Upper lobe of left lung (tissue), 4 donors: ENCODE data around the gene PARVG.

Source experiments
- CTCF ChIP-seq, 6 experiments: fragments of 450-650 bp in 4 of 6; fragments of 200-600 bp in 2 of 6; sonication (generic) in 2 of 6; IDR thresholded peaks; one replicate each; pipeline ENCODE4 v1.5.1; 2016 to 2019; ENCODE audit warnings: antibody characterized with exemption in 6 of 6
- POLR2A ChIP-seq, 4 donors: fragments of 450-650 bp; IDR thresholded peaks; one replicate each; pipeline ENCODE4 v1.5.1; 2016 to 2017; ENCODE audit warnings: antibody characterized with exemption in 4 of 4, mild to moderate bottlenecking in 2 of 4

GRCh38 chr22:44212936-44213335 is 32.2 kb downstream of the PARVG start:
- no peak for TF ChIP-seq CTCF (IDR thresholded peaks at IDR 0.05)
- TF ChIP-seq POLR2A (IDR thresholded peaks at IDR 0.05): no peak
